T-helper 17 cell (primary cell): ENCODE data around the gene C1QTNF8. TPM values are rescaled to one million over a fixed set of nuclear protein-coding genes. Genes with fewer than 3 reads are reported as not detected.

Source experiments
- ATAC-seq: fragments of 150-1000 bp; cut with Tn5 transposase; 2 replicates; pipeline ENCODE4 v1.10.0; 2021; ENCODE audit warnings: mild to moderate bottlenecking, moderate library complexity
- DNase-seq, 3 donors: peaks; one replicate each; pipeline versions ENCODE4 v3.0.0 to v3.0.0-alpha.2; 2020 to 2021
- H3K9me3 ChIP-seq: one replicate; pipeline ENCODE4 v1.7.0; 2013; ENCODE audit warnings: low read length, mild to moderate bottlenecking; ENCODE audit not compliant: control insufficient read depth, poor library complexity, severe bottlenecking
- H3K27ac Mint-ChIP-seq: one replicate; pipeline ENCODE4 v1.8.0; 2022; ENCODE audit warnings: mild to moderate bottlenecking, moderate library complexity, mixed read lengths
- H3K27me3 Mint-ChIP-seq: one replicate; pipeline ENCODE4 v1.8.0; 2022; ENCODE audit warnings: mixed read lengths
- H3K36me3 Mint-ChIP-seq: one replicate; pipeline ENCODE4 v1.8.0; 2022; ENCODE audit warnings: low read depth, mixed read lengths
- H3K4me1 Mint-ChIP-seq: one replicate; pipeline ENCODE4 v1.8.0; 2022; ENCODE audit warnings: mild to moderate bottlenecking, mixed read lengths
- H3K4me3 Mint-ChIP-seq: one replicate; pipeline ENCODE4 v1.8.0; 2022; ENCODE audit warnings: mild to moderate bottlenecking, moderate library complexity, mixed read lengths
- total RNA-seq, 4 donors: library from RNA in 2 of 4; stranded (reverse) in 2 of 4; gene quantifications; one replicate each; pipeline ENCODE4 v1.2.3 and lab custom pipeline; 2022 to 2026

Gene C1QTNF8
- total RNA-seq, 2 donors from 2014 or later, result not detected

- DNase-seq, result no peak
- Mint-ChIP-seq H3K4me3 (no peak overlapping the region), H3K27ac (no peak overlapping the region), H3K27me3 (peaks cover 13% of the 10 kb centered on the region), H3K36me3 (peaks cover 8% of the 10 kb centered on the region), H3K4me1 (no peaks in the 10 kb centered on the region)
- no peak for ATAC-seq
- H3K9me3 ChIP-seq, result no peaks in the 10 kb centered on the region
Observed at GRCh38 chr16:1079786-1080525, 16.1 kb downstream of the C1QTNF8 start.

GRCh38 chr16:1079341-1079740, 16.7 kb downstream of the C1QTNF8 start:
- Mint-ChIP-seq H3K27ac (no peak overlapping the region), H3K36me3 (peaks cover 8% of the 10 kb centered on the region), H3K4me1 (no peaks in the 10 kb centered on the region), H3K27me3 (peaks cover 13% of the 10 kb centered on the region), H3K4me3 (no peak overlapping the region)
- H3K9me3 ChIP-seq, result no peaks in the 10 kb centered on the region
- ATAC-seq, result no peak
- DNase-seq, result no peak

GRCh38 chr16:1078579-1079021, 17.4 kb downstream of the C1QTNF8 start:
- H3K27me3 Mint-ChIP-seq, result peaks cover 13% of the 10 kb centered on the region
- DNase-seq (no peak), ATAC-seq (no peak)
- no peak overlapping the region for H3K4me3 Mint-ChIP-seq
- no peaks in the 10 kb centered on the region for H3K9me3 ChIP-seq
- H3K4me1 Mint-ChIP-seq, result no peaks in the 10 kb centered on the region
- H3K36me3 Mint-ChIP-seq, result peaks cover 8% of the 10 kb centered on the region
- no peak overlapping the region for H3K27ac Mint-ChIP-seq

- no peaks in the 10 kb centered on the region for H3K9me3 ChIP-seq
- H3K4me3 Mint-ChIP-seq, result no peak overlapping the region
- ATAC-seq (no peak), DNase-seq (no peak)
- H3K36me3 Mint-ChIP-seq, result peaks cover 8% of the 10 kb centered on the region
- H3K27ac Mint-ChIP-seq, result no peak overlapping the region
- peaks cover 13% of the 10 kb centered on the region for H3K27me3 Mint-ChIP-seq
- H3K4me1 Mint-ChIP-seq, result no peaks in the 10 kb centered on the region
Observed at GRCh38 chr16:1077877-1078578, 18.0 kb downstream of the C1QTNF8 start.

GRCh38 chr16:1076801-1077576, 19.1 kb downstream of the C1QTNF8 start:
- no peaks in the 10 kb centered on the region for H3K4me1 Mint-ChIP-seq
- ATAC-seq (no peak), DNase-seq (no peak)
- H3K9me3 ChIP-seq, result no peaks in the 10 kb centered on the region
- no peak overlapping the region for H3K4me3 Mint-ChIP-seq
- peaks cover 3% of the 10 kb centered on the region for H3K36me3 Mint-ChIP-seq
- H3K27ac Mint-ChIP-seq, result no peak overlapping the region
- peaks cover 8% of the 10 kb centered on the region for H3K27me3 Mint-ChIP-seq

- DNase-seq (no peak), ATAC-seq (no peak)
- Mint-ChIP-seq H3K4me1 (no peaks in the 10 kb centered on the region), H3K36me3 (peaks cover 3% of the 10 kb centered on the region), H3K27ac (no peak overlapping the region), H3K4me3 (no peak overlapping the region), H3K27me3 (peaks cover 7% of the 10 kb centered on the region)
- no peaks in the 10 kb centered on the region for H3K9me3 ChIP-seq
Observed at GRCh38 chr16:1075546-1075945, 20.5 kb downstream of the C1QTNF8 start.

GRCh38 chr16:1074379-1074649, 21.7 kb downstream of the C1QTNF8 start:
- peaks cover 13% of the 10 kb centered on the region for H3K27me3 Mint-ChIP-seq
- DNase-seq, result no peak
- peaks cover 3% of the 10 kb centered on the region for H3K36me3 Mint-ChIP-seq
- no peaks in the 10 kb centered on the region for H3K9me3 ChIP-seq
- H3K27ac Mint-ChIP-seq, result no peak overlapping the region
- ATAC-seq, result no peak
- H3K4me3 Mint-ChIP-seq, result no peak overlapping the region
- no peaks in the 10 kb centered on the region for H3K4me1 Mint-ChIP-seq

- no peaks in the 10 kb centered on the region for H3K4me1 Mint-ChIP-seq
- ATAC-seq (no peak), DNase-seq (no peak)
- no peak overlapping the region for H3K27ac Mint-ChIP-seq
- H3K36me3 Mint-ChIP-seq, result peaks cover 3% of the 10 kb centered on the region
- H3K27me3 Mint-ChIP-seq, result peaks cover 13% of the 10 kb centered on the region
- H3K9me3 ChIP-seq, result no peaks in the 10 kb centered on the region
- H3K4me3 Mint-ChIP-seq, result no peak overlapping the region
Observed at GRCh38 chr16:1073566-1074378, 22.3 kb downstream of the C1QTNF8 start.

GRCh38 chr16:1073262-1073558, 22.8 kb downstream of the C1QTNF8 start:
- DNase-seq (no peak), ATAC-seq (no peak)
- H3K4me1 Mint-ChIP-seq, result no peaks in the 10 kb centered on the region
- H3K36me3 Mint-ChIP-seq, result peaks cover 3% of the 10 kb centered on the region
- no peak overlapping the region for H3K27ac Mint-ChIP-seq
- H3K27me3 Mint-ChIP-seq, result peaks cover 13% of the 10 kb centered on the region
- no peak overlapping the region for H3K4me3 Mint-ChIP-seq
- no peaks in the 10 kb centered on the region for H3K9me3 ChIP-seq

GRCh38 chr16:1072526-1073261, 23.4 kb downstream of the C1QTNF8 start, which contains the start of gene SSTR5:
Gene SSTR5 (plus strand): TSS chr16:1072747. CDS start chr16:1078869, 6,122 bp downstream.
- no peak within 1 kb of the TSS for H3K4me3 Mint-ChIP-seq
- peaks cover under 1% of the 10 kb centered on the region for H3K4me1 Mint-ChIP-seq
- no peak within 1 kb of the TSS for H3K27ac Mint-ChIP-seq
- H3K9me3 ChIP-seq, result no peaks in the 10 kb centered on the region
- DNase-seq (no peak), ATAC-seq (no peak)
- peaks cover 3% of the 10 kb centered on the region for H3K36me3 Mint-ChIP-seq
- peaks cover 13% of the 10 kb centered on the region for H3K27me3 Mint-ChIP-seq

GRCh38 chr16:1071561-1072225, 24.4 kb downstream of the C1QTNF8 start:
- Mint-ChIP-seq H3K4me3 (no peak overlapping the region), H3K27ac (no peak overlapping the region), H3K4me1 (peaks cover 3% of the 10 kb centered on the region), H3K27me3 (peaks cover 16% of the 10 kb centered on the region), H3K36me3 (peaks cover 3% of the 10 kb centered on the region)
- H3K9me3 ChIP-seq, result no peaks in the 10 kb centered on the region
- DNase-seq (no peak), ATAC-seq (no peak)

- Mint-ChIP-seq H3K27me3 (peaks cover 11% of the 10 kb centered on the region), H3K36me3 (no peaks in the 10 kb centered on the region), H3K27ac (no peak overlapping the region), H3K4me1 (peaks cover 3% of the 10 kb centered on the region), H3K4me3 (no peak overlapping the region)
- DNase-seq (no peak), ATAC-seq (no peak)
- no peaks in the 10 kb centered on the region for H3K9me3 ChIP-seq
Observed at GRCh38 chr16:1070864-1071408, 25.1 kb downstream of the C1QTNF8 start.
